IMR-90 (cell line): ENCODE data around the gene EXOC1L. TPM values are rescaled to one million over a fixed set of nuclear protein-coding genes. Genes with fewer than 3 reads are reported as not detected.

Source experiments
- ATAC-seq: fragments of 200-7000 bp; cut with Tn5 transposase; 2 replicates; pipeline ENCODE4 v1.9.1; 2020; ENCODE audit warnings: low read depth, mild to moderate bottlenecking, moderate library complexity
- BruUV-seq: library from RNA; stranded (reverse); fragments of 400-500 nt; replicated peaks from 2 replicates; lab custom pipeline; 2021; lab: Mats Ljungman, UMichigan
- CTCF ChIA-PET: fragments of 300-600 bp; formaldehyde crosslinking; extraction: SDS; loops from one replicate; lab custom pipeline; 2021; ENCODE audit warnings: antibody characterized with exemption; lab: Yijun Ruan, JAX
- POLR2A ChIA-PET: fragments of 300-600 bp; sonication (Branson Sonifier 250); formaldehyde crosslinking; loops from one replicate; lab custom pipeline; 2022; ENCODE audit warnings: antibody characterized with exemption; ENCODE audit not compliant: unreplicated experiment; lab: Charles Lee
- DNase-seq: peaks from one replicate; pipeline ENCODE4 v3.0.0; 2013
- H2AFZ ChIP-seq: replicated peaks from 2 replicates; pipeline ENCODE3; 2013; ENCODE audit warnings: low read length, mild to moderate bottlenecking; ENCODE audit not compliant: poor library complexity
- H2AK5ac ChIP-seq: 2 replicates; pipeline ENCODE4 v1.6.1; 2013; ENCODE audit warnings: low read depth, low read length, inconsistent platforms
- H2AK9ac ChIP-seq: replicated peaks from 2 replicates; pipeline ENCODE3; 2013; ENCODE audit warnings: mild to moderate bottlenecking, low read depth, low read length, moderate library complexity; ENCODE audit not compliant: poor library complexity
- H2BK120ac ChIP-seq: 2 replicates; pipeline ENCODE4 v1.6.1; 2013; ENCODE audit warnings: low read depth, low read length, inconsistent platforms
- H2BK15ac ChIP-seq: 3 replicates; pipeline ENCODE4 v1.6.1; 2013; ENCODE audit warnings: low read depth, low read length, inconsistent platforms
- H2BK20ac ChIP-seq: 2 replicates; pipeline ENCODE4 v1.6.1; 2013; ENCODE audit warnings: low read depth, mild to moderate bottlenecking, inconsistent platforms, low read length, moderate library complexity
- H2BK5ac ChIP-seq: 2 replicates; pipeline ENCODE4 v1.6.1; 2013; ENCODE audit warnings: mild to moderate bottlenecking, low read depth, low read length, inconsistent platforms; ENCODE audit not compliant: poor library complexity, severe bottlenecking
- H3K14ac ChIP-seq: replicated peaks from 2 replicates; pipeline ENCODE4 v1.6.1; 2013; ENCODE audit warnings: low read depth, low read length, inconsistent platforms
- H3K18ac ChIP-seq: 2 replicates; pipeline ENCODE4 v1.6.1; 2013; ENCODE audit warnings: low read depth, low read length, control low read depth
- H3K23ac ChIP-seq: 2 replicates; pipeline ENCODE4 v1.6.1; 2013; ENCODE audit warnings: low read depth, low read length, inconsistent platforms
- H3K27ac ChIP-seq: 2 replicates; pipeline ENCODE4 v1.5.1; 2013; ENCODE audit warnings: mild to moderate bottlenecking, control low read depth, low read length; ENCODE audit not compliant: insufficient read depth
- H3K27me3 ChIP-seq: 2 replicates; pipeline ENCODE4 v1.6.1; 2013; ENCODE audit warnings: low read length; ENCODE audit not compliant: control insufficient read depth, insufficient read depth
- H3K36me3 ChIP-seq: 2 replicates; pipeline ENCODE4 v1.6.1; 2013; ENCODE audit warnings: low read length, mixed read lengths; ENCODE audit not compliant: control insufficient read depth, insufficient read depth
- H3K4ac ChIP-seq: 2 replicates; pipeline ENCODE4 v1.6.1; 2013; ENCODE audit warnings: low read depth, low read length, inconsistent platforms
- H3K4me1 ChIP-seq: 2 replicates; pipeline ENCODE4 v1.6.1; 2013; ENCODE audit warnings: low read length, mixed read lengths; ENCODE audit not compliant: control insufficient read depth, insufficient read depth
- H3K4me2 ChIP-seq: 2 replicates; pipeline ENCODE4 v1.6.1; 2013; ENCODE audit warnings: low read depth, mild to moderate bottlenecking, control low read depth, low read length, moderate library complexity
- H3K4me3 ChIP-seq: 2 replicates; pipeline ENCODE4 v1.5.1; 2013; ENCODE audit warnings: low read depth, mild to moderate bottlenecking, control low read depth, low read length, moderate library complexity; ENCODE audit not compliant: insufficient read depth
- H3K56ac ChIP-seq: 2 replicates; pipeline ENCODE4 v1.6.1; 2013; ENCODE audit warnings: low read length, inconsistent platforms; ENCODE audit not compliant: insufficient read depth; ENCODE audit errors: extremely low read depth
- H3K79me1 ChIP-seq, 2 experiments: 2 replicates each; pipeline ENCODE4 v1.6.1; 2013; ENCODE audit warnings: low read length in 2 of 2, inconsistent platforms in 1 of 2, low read depth in 1 of 2
- H3K9ac ChIP-seq: 2 replicates; pipeline ENCODE4 v1.6.1; 2013; ENCODE audit warnings: low read depth, low read length, control low read depth
- H3K9me1 ChIP-seq: 2 replicates; pipeline ENCODE4 v1.6.1; 2013; ENCODE audit warnings: low read length, inconsistent platforms; ENCODE audit not compliant: insufficient read depth
- H3K9me3 ChIP-seq: 2 replicates; pipeline ENCODE4 v1.6.1; 2013; ENCODE audit warnings: low read length; ENCODE audit not compliant: control insufficient read depth, insufficient read depth
- H4K20me1 ChIP-seq: 2 replicates; pipeline ENCODE4 v1.6.1; 2013; ENCODE audit warnings: low read length, inconsistent platforms; ENCODE audit not compliant: insufficient read depth
- H4K5ac ChIP-seq: 2 replicates; pipeline ENCODE4 v1.6.1; 2013; ENCODE audit warnings: mild to moderate bottlenecking, low read depth, low read length, control low read depth
- H4K8ac ChIP-seq, 2 experiments: 2 replicates each; pipeline ENCODE4 v1.6.1; 2013; ENCODE audit warnings: low read depth in 2 of 2, low read length in 2 of 2, control low read depth in 1 of 2, inconsistent platforms in 1 of 2
- H4K91ac ChIP-seq: 2 replicates; pipeline ENCODE4 v1.6.1; 2013; ENCODE audit warnings: low read depth, low read length, inconsistent platforms; ENCODE audit not compliant: insufficient read depth
- CHD1 ChIP-seq: IDR thresholded peaks from 2 replicates; pipeline ENCODE4 v1.6.1; 2012; ENCODE audit warnings: low read depth, low read length, improper control_type of control experiment
- ELK1 ChIP-seq: fragments of 150-350 bp; IDR thresholded peaks from 2 replicates; pipeline ENCODE4 v1.6.1; 2016; ENCODE audit warnings: low read depth, mild to moderate bottlenecking, low read length, moderate library complexity, borderline replicate concordance
- MAFK ChIP-seq: IDR thresholded peaks from 2 replicates; pipeline ENCODE4 v1.6.1; 2012; ENCODE audit warnings: low read depth, low read length, improper control_type of control experiment
- RCOR1 ChIP-seq: IDR thresholded peaks from 2 replicates; pipeline ENCODE4 v1.6.1; 2012; ENCODE audit warnings: mild to moderate bottlenecking, low read length, improper control_type of control experiment; ENCODE audit not compliant: insufficient replicate concordance
- WGBS, 2 experiments: methylation state at CpG; one replicate each; pipeline versions ENCODE4 v1.1.5 to v1.1.7; 2013; ENCODE audit warnings: missing lambda C conversion rate in 2 of 2; ENCODE audit not compliant: insufficient read length in 1 of 2; ENCODE audit errors: extremely low coverage in 2 of 2; 5-methylcytosine and 5-hydroxymethylcytosine counted together
- dilution Hi-C: fragments of 300-500 bp; cut with HindIII; formaldehyde crosslinking; loops from one replicate; pipeline ENCODE4 v1.14.3; 2018; ENCODE audit warnings: low sequenced_read_pairs; ENCODE audit not compliant: unreplicated experiment
- in situ Hi-C: fragments of 300-500 bp; cut with MboI; formaldehyde crosslinking; loops from 3 replicates; pipeline ENCODE4 v1.14.3; 2019; ENCODE audit warnings: low sequenced_read_pairs, inconsistent platforms, mixed read lengths
- intact Hi-C: fragments of 100-400 bp; cut with micrococcal nuclease; formaldehyde crosslinking; loops from 2 replicates; pipeline ENCODE4 v1.10.0; 2022
- polyA plus RNA-seq, 3 experiments: library from polyadenylated mRNA; depleted of rRNA; stranded (reverse); fragments of >200 nt; gene quantifications; 2 replicates each; pipeline ENCODE4 v1.2.3, GENCODE V29; 2012; ENCODE audit warnings: low replicate concordance in 1 of 3
- total RNA-seq: library from RNA; depleted of rRNA; stranded (reverse); fragments of >200 nt; gene quantifications from 2 replicates; pipeline ENCODE4 v1.2.3, GENCODE V29; 2012

Gene EXOC1L
- total and polyA plus RNA-seq, 2 of the 4 experiments (the other 2 are of a cell fraction), result not detected

GRCh38 chr4:55808632-55809031 is 11.0 kb upstream of the EXOC1L start:
- ATAC-seq (no peak), DNase-seq (no peak)
- Histone ChIP-seq H4K91ac (no peak overlapping the region), H2BK120ac (no peak overlapping the region), H3K23ac (no peak overlapping the region), H3K36me3 (no peaks in the 10 kb centered on the region), H3K4ac (no peak overlapping the region), H3K14ac (no peak overlapping the region), H2BK20ac (no peak overlapping the region), H2AFZ (no peak overlapping the region), H2AK5ac (no peak overlapping the region), H3K4me3 (no peak overlapping the region), H4K8ac (no peak overlapping the region), H3K9ac (no peak overlapping the region), H2AK9ac (no peak overlapping the region), H3K27ac (no peak overlapping the region), H3K56ac (no peak overlapping the region), H3K18ac (no peak overlapping the region), H2BK15ac (no peak overlapping the region), H3K9me1 (no peaks in the 10 kb centered on the region), H4K20me1 (no peaks in the 10 kb centered on the region), H3K27me3 (peaks cover 2% of the 10 kb centered on the region; the same call in 1 of the 2 replicates), H2BK5ac (no peak overlapping the region), H4K5ac (no peak overlapping the region), H3K4me1 (no peaks in the 10 kb centered on the region), H3K79me1 (no peaks in the 10 kb centered on the region), H3K9me3 (no peaks in the 10 kb centered on the region), H3K4me2 (no peak overlapping the region)
- in situ Hi-C loops (no loop called here), intact Hi-C loops (no loop called here), dilution Hi-C loops (no loop called here)
- POLR2A ChIA-PET, result no interaction called here
- TF ChIP-seq ELK1, result no peak
- TF ChIP-seq MAFK, result no peak
- TF ChIP-seq CHD1, result no peak
- TF ChIP-seq RCOR1, result no peak
- BruUV-seq, result no TSS peak
- no CpG with 5 or more reads among the region's 5 CpGs for WGBS, 2 experiments
- CTCF ChIA-PET, result no interaction called here
